Activated T-helper 1 cell treated with anti-CD3 and anti-CD28 coated beads, Interleukin-2, amount 50 U/mL, for 16 hours (primary cell): Measurements from ENCODE around the gene ZP3.
"Not testable (repeated sequence)": the region's sequence is repeated elsewhere in the genome, so short reads cannot be mapped to it uniquely, and the experiment has no call there.

Experiments used
- DNase-seq, 2 donors: peaks; one replicate each; pipeline ENCODE4 v3.0.0-alpha.2; 2020; ENCODE audit warnings: low read depth in 1 of 2, low spot score in 1 of 2

The ZP3 gene

DNA sequence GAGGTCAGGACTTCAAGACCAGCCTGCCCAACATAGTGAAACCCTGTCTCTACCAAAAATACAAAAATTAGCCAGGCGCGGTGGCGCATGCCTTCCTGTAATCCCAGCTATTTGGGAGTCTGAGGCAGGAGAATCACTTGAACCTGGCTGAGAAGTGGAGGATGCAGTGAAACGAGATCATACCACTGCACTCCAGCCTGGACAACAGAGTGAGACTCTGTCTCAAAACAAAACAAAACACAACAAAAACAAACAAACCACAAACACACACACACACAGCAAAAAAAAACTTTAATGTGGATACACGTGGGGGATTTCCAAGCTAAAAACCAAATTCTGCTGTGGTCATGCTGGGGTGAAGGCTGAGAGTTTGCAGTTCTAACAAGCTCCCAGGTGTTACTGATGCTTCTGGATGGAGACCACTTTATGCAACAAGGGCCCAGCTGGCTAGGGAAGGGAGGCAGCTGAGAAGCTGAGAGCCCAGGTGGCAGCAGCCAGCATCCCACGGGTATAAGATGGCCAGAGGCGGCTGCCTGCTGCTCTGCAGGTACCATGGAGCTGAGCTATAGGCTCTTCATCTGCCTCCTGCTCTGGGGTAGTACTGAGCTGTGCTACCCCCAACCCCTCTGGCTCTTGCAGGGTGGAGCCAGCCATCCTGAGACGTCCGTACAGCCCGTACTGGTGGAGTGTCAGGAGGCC lies at the start of gene ZP3:
Gene ZP3, plus strand, starts transcription at position 538 of the 699 bp plus-strand sequence. Its CDS starts 15 bp downstream, at position 553.
- DNase-seq: no peak

DNA sequence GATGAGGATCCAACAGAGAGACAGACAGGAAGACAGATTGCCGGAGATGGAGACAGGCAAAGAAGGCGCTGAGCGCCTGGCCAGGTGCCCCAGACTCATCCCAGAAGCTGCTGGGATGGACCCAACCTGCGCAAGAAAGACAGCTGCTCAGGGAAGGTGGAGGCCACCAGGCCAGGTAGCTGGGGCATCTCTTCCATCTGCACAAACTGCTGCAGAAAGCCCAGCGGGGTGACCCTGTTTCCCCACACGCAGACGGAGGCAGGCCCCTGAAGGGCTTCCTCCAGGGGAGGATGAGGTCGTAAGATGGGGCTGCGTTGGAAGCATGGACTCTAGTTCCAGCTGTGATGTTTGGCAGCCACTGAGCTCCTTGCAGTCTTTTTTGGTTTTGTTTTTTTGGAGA lies 49.5 kb upstream of the ZP3 start:
- no peak for DNase-seq

DNA sequence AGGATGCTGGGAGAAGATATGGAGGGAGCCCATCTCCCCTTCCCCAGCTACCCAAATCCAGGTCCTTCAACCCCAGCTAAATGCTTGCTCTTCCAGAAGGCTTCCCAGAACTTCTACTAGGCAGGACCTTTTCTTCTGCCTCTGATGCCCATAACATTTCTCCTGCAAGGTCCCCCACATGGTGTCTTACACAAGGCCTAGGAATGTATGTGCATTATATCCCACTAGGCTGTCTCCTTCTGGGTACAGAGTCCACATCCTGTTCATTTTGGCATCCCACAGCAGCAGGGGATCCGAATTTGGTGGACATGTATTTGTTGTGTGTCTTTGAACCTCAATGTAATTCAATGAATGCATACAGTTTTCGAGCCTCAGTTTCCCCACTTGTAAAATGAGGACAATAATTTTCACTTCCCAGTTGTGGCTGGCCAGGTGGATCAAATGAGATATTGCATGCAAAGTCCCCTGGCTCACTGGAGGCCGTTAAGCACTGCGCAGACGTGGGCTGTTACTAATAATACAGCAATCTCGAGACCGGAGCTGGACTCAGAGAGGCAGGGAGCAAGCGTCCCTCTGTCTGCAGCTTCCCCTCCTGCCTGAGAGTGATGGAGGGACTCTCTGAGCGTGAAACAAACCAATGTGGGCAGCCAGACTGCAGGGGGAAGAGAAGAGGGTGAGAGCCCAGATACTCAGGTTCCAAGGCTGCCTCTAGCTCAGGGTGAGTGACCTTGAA lies 47.4 kb upstream of the ZP3 start:
- DNase-seq: no peak

DNA sequence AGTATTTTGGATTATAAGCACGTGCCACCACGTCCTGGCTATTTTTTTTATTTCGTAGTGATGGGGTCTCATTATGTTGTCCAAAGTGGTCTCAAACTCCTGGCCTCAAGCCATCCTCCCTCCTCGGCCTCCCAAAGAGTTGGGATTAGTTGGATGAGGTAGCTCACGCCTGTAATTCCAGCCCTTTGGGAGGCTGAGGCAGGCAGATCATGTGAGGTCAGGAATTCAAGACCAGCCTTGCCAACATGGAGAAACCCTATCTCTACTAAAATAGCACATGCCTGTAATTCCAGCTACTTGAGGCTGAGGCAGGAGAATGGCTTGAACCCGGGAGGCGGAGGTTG lies 44.2 kb upstream of the ZP3 start:
- no peak for DNase-seq

DNA sequence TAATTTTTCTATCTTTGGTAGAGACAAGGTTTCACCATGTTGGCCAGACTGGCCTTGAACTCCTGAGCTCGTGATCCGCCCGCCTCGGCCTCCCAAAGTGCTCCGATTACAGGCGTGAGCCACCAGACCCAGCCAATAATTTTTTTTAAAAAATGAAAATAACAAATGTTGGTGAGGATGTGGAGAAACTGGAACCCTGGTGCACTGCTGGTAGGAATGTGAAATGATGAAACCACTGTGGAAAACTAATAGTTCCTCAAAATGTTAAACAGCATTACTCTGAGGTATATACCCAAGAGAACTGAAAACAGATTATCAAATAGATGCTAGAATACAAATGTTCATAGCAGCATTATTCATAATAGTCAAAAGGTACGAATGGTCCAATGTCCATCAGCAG lies 42.9 kb upstream of the ZP3 start:
- DNase-seq: no peak

DNA sequence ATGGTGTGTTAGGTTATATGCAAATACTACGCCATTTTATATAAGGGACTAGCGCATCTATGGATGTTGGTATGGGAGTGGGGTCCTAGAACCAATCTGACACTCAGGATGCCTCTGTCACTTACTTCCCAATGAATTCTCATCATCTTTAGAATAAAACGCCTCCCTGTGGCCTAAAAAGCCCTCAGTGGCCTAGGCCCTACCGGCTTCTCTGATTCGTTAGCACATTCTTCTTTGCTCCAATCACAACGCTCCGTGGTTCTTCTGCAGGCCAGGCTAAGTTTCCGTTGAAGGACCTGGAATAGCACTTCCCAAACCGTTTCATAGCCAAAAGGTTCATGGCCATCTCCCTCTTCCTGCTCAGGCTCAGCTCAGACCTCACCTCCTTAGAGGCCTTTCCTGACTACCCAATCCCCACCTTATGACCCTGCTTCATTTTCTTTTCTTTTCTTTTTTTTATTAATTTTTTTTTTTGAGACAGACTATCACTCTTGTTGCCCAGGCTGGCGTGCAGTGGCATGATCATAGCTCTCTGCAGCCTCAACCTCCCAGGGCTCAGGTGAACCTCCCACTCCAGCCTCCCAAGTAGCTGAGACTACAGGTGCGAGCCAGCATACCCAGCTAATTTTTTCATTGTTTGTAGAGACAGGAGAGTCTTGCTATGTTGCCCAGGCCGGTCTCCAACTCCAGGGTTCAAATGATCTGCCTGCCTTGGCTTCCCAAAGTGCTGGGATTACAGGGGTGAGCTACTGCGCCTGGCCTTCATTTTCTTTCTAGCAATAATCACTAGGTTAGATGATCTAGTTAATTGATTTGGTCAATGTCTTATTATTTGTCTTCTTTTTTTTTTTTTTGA lies 41.4 kb upstream of the ZP3 start:
- no peak for DNase-seq

DNA sequence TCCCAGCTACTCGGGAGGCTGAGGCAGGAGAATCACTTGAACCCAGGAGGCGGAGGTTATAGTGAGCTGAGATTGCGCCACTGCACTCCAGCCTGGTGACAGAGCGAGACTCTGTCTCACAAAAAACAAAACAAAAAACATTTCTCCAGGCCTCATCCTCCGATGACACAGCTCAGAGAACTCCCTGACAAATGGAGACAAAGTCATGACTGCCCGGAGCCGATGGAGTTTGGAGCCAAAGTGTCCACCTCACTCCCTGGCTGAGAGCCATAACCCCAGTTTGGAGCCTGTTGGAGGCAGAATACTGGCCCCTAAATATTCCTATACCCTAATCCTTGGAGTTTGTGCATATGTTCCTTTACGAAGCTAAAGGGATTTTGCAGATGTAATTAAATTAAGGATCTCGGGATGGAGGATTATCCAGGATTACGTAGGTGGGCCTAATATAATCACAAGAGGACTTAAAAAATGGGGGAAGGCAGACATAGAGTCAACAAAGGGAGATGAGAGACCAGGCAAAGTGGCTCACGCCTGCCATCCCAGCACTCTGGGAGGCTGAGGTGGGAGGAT lies 38.0 kb upstream of the ZP3 start:
- DNase-seq: no peak

DNA sequence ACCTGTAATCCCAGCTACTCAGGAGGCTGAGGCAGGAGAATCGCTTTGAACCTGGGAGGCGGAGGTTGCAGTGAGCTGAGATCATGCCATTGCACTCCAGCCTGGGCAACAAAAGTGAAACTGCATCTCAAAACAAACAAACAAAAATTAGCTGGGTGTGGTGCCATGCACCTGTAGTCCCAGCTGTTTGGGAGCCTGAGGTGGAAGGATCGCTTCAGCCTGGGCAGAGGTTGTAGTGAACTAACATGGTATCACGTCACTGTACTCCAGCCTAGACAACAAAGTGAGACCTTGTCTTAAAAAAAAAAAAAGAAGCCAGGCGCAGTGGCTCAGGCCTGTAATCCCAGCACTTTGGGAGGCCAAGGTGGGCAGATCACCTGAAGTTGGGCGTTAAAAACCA lies 37.0 kb upstream of the ZP3 start:
- not testable (repeated sequence) for DNase-seq

DNA sequence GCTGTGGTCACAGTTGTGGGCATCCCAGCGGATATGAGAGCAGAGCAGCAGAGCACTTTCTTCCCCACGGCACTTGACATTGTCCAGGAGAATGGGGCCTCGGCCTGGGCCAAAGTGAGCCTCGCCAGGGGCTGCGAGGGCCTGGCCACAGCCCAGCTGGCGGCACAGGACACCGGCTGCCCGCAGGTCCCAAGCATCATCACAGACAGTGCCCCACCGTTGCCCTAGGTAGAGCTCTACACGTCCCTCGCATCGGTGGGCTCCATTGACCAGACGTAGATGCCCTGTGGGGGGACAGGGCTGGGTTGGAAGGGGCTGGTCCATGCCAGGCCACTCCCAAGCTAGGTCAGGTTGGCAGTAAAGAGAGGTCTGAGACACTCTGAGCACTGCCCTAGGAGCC lies 34.7 kb upstream of the ZP3 start:
- no peak for DNase-seq

DNA sequence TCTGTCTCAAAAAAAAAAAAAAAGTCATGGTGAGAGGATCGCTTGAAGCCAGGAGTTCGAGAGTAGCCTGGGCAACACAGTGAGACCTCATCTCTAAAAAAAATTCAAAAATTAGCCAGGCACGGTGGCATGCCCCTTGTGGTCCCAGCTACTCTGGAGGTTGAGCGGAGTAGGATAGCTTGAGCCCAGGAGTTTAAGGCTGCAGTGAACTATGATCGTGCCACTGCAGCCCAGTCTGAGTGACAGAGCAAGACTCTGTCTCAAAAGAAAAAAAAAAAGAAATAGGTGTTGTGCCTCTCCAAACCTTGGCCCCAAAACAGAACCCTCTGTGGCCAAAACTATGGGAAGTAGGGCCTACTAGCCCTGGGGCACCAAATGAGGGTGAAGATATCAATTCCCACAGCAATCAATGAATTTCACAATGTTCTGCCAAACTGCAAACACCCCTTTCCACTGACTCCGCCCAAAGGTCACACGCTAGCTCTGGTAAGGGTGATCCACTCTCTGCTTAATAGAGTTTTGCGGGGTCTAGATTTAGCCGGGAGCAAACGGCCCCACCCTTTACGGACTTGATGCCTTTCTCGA lies 32.1 kb upstream of the ZP3 start:
- no peak for DNase-seq

DNA sequence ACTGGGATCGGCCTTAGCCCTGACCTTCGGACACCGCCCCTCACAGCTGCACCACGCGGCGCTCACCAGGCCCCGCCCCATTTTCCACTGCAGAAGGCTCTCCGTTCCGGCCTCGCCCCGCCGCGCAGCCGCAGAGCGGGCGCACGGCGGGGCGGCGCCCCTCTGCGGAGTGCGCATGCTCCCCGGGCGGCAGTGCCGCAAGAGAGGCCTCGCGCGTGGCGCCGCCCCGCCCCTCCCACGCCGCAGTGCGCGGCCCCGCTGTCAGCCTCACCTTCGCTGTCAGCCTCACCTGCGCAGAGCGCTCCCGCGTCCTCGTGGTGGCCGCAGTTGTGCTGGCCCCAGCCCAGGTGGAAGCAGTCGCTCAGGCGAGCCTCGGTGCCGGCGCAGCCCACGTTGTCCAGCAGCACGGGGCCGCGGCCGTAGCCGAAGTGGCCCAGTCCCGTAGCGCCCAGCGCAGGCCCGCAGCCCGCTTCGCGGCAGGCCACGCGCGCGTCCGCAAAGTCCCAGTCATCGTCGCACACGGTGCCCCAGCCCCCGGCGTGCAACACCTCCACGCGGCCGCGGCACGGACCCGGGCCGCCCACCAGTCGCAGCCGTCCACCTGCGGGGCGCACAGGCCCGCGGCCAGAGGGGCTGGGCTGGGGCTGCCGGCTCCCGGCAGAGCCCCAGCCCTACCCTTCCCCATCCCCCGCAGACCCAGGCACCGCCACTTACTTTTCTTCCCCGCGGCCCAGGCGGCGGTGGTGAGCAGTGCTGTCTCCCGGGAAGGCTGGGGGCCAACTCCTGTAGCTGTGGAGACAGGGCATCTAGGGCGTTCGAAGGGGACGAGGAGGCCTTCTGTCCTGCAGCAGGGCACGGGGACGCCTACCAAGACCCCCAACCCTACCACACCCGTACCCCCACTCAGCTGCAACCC lies 31.4 kb upstream of the ZP3 start:
- peak; percentile 75 to 88 for DNase-seq

DNA sequence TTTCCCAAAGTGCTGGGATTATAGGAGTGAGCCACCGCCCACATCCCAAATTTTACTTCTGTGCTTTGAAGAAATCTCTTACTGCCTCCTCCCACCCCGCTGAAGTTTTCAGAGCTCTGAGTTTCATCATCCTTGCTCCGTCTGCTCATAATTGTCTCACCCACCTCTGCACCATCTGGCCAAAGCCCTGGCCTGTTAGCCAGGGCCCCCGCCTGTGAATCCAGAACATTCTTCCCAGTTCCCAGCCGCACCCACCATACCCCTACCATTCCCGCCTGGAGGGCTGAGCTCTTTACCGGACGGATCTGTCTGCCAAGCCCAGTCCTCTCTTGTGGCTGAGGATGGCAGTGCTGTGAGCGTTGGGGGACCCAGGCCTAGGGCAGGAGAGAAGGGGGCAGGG lies 29.8 kb upstream of the ZP3 start:
- DNase-seq: no peak

DNA sequence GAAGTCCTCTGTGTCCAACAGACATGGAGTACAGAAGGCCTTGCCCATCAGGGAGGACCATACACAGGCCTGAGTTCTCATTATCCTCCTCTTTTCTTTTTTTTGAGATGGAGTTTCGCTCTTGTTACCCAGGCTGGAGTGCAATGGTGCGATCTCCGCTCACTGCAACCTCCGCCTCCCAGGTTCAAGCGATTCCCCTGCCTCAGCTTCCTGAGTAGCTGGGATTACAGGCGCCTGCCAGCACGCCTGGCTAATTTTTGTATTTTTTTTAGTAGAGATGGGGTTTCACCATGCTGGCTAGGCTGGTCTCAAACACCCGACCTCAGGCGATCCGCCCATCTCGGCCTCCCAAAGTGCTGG lies 29.2 kb upstream of the ZP3 start:
- not testable (repeated sequence) for DNase-seq

DNA sequence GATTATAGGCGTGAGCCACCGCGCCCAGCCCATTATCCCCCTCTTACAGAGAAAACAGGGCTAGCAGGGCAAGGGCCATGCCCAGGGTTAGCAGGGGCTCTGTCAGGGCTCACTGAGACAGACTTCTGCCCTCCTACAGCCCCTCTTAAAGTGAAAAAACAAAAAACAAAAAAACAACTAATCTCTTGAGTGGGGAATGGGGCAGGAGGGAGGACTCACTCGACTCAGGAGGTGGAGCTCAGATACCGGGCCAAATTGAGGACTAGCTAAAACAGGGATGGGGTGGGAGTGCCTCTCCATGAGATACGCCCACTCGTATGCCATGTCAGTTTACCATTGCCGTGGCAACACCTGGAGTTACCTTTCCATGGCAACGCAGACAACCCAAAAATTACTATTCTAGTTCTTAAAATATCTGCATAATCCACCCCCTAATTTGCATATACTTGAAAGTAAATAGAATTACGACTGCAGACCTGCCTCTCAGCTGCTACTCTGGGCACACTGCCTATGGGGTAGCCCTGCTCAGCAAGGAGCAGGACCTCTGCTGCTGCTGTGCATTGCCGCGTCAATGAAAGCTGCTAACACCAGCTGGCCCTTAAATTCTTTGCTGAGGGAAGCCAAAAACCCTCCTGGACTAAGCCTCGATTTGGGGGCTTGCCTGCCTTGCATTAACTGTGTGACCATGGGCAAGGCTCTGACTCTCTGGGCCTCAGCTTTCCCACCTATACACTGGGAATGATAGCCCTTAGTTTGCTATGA lies 28.6 kb upstream of the ZP3 start:
- DNase-seq: no peak

DNA sequence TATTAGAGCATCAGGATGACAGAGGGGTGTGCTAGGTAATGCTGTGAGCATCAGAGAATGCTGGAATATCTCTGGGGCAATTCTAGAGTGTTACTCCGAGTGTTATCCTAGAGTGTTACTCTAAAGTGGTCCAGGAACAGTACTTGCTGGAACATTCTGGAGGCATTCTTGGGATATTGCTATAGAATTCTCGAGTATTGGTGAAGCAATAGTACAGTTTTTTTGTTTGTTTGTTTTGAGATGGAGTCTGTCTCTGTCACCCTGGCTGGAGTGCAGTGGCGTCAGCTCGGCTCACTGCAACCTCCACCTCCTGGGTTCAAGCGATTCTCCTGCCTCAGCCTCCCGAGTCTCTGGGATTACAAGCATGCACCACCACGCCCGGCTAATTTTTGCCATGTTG lies 27.9 kb upstream of the ZP3 start:
- DNase-seq: no peak

DNA sequence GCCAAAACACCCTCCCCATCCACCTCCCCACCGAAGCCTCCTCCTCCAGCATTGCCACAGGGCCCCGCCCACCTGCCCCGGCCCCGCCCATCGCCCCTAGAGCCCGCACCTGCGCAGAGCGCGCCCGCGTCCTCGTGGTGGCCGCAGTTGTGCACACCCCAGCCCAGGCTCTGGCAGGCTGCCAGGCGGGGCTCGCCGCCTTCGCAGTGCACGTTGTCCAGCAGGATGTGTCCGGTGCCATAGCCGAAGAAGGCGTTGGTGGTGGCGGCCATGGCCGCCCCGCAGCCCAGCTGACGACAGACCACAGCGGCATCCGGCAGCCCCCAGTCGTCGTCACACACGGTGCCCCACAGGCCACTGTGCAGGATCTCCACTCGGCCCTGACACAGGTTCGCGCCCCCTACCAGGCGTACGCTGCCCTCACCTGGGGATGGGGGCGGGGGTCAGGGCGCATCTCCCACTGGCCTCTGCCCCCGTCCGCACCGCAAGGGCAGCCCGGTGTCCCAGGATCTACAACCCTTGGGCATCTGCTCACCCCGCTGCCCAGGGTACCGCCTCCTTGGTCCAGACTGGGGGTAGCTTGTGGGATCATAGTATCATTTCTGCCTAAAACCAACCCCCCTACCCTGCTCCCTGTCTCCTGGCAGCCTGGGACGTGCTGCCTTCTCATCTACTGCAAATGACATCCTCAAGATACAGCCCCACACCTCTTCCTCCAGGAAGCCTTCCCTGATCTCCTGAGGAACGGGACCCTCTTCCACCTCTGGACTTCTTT lies 27.2 kb upstream of the ZP3 start:
- DNase-seq: peak; percentile 67 to 72

DNA sequence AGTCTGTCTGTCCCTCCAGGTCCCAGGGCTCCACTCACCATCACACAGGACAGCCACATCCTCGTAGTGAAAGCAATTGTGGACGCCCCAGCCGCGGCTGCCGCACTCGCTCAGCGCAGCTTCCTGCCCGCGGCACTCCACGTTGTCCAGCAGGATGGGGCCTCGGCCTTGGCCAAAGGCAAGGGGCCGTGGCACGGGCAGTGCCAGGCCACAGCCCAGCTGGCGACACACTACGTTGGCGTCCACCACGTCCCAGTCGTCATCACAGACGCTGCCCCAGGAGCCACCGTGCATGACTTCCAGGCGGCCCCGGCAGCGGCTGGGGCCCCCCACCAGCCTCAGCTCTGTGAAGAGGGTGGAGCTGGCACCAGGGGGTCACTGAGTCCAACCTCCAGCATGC lies 24.5 kb upstream of the ZP3 start:
- DNase-seq: no peak

DNA sequence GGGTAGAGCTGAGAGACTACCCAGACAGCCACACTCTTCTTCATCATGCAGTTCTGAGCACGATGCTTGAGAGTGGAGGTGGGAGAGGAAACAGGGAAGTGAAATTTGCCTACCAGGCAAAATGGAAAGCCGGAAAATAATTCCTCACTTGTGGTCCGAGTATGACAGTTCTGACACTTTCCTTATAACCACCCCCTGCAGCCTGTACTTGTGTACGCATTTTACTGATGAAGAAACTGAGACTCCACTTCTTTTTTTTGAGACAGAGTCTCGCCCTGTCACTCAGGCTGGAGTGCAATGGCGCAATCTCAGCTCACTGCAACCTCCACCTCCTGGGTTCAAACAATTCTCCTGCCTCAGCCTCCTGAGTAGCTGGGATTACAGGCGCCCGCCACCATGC lies 21.7 kb upstream of the ZP3 start:
- not testable (repeated sequence) for DNase-seq
